Peyer's patch (tissue), 4 donors: ENCODE data around the gene MYNN. TPM values are rescaled to one million over a fixed set of nuclear protein-coding genes. Genes with fewer than 3 reads are reported as not detected.
A peak's percentile ranks its signal among the peaks of the same experiment; 100 is the strongest.

ENCODE experiments used
- DNase-seq, 3 donors: peaks; one replicate each; pipeline ENCODE4 v3.0.0-alpha.2; 2017 to 2019
- H3K27ac ChIP-seq, 4 donors: fragments of 200-600 bp; sonication (generic); one replicate each; pipeline ENCODE4 v1.5.1; 2016 to 2019
- H3K27me3 ChIP-seq, 2 donors: fragments of 200-600 bp; sonication (generic); one replicate each; pipeline ENCODE4 v1.5.1; 2019
- H3K36me3 ChIP-seq, 3 donors: fragments of 200-600 bp; sonication (generic); one replicate each; pipeline ENCODE4 v1.5.1; 2016 to 2019
- H3K4me1 ChIP-seq, 4 donors: fragments of 200-600 bp; sonication (generic); one replicate each; pipeline ENCODE4 v1.5.1; 2016 to 2019
- H3K4me3 ChIP-seq, 4 donors: fragments of 200-600 bp; sonication (generic); 1 replicate in 3 of 4; 2 replicates in 1 of 4; pipeline ENCODE4 v1.5.1; 2016 to 2019; ENCODE audit warnings: mild to moderate bottlenecking in 1 of 4
- H3K9me3 ChIP-seq, 4 donors: fragments of 200-600 bp; sonication (generic); one replicate each; pipeline ENCODE4 v1.5.1; 2016 to 2019; ENCODE audit warnings: mild to moderate bottlenecking in 1 of 4
- POLR2A ChIP-seq, 2 donors: fragments of 450-650 bp; IDR thresholded peaks; one replicate each; pipeline ENCODE4 v1.5.1; 2017; ENCODE audit warnings: antibody characterized with exemption in 2 of 2, mild to moderate bottlenecking in 2 of 2, moderate library complexity in 2 of 2
- total RNA-seq, 4 donors: library from RNA; depleted of rRNA; stranded (reverse); fragments of >200 nt; gene quantifications; one replicate each; pipeline ENCODE4 v1.1.0, GENCODE V29; 2016
- TF ChIP-seq, protein P1 (sequence below), 6 experiments: fragments of 450-650 bp in 4 of 6; fragments of 200-600 bp in 2 of 6; sonication (generic) in 1 of 6; IDR thresholded peaks; one replicate each; pipeline ENCODE4 v1.5.1; 2017 to 2019; ENCODE audit warnings: antibody characterized with exemption in 6 of 6, mild to moderate bottlenecking in 3 of 6, moderate library complexity in 1 of 6

MYNN gene
- total RNA-seq, 4 donors from 2014 or later, result 11.2 to 19.4 (median 15.9) TPM

DNA sequence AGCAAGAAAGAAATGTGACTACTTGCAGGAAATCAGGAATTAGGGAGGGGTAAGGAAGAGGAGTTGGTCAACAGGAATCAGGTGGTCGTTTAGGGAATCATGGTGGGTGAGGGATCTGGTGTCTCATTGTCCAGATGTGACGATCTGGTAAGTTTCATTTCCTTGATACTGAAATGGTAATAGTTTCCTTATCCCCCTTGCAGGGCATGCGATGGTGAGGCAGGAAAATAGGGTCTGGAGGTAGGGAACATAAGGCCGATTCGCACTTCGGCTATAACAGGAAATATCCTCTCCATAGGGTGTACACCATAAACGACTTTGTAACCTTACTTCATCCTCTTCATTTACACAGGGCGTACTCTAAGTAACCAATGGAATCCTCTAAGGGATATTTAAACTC lies 40.1 kb downstream of the MYNN start:
- peaks cover 0 to 9% (median 0%) of the 10 kb centered on the region in 4 donors for H3K4me1 ChIP-seq
- peak overlapping the region; percentile 36 to 67 (median 54) for H3K4me3 ChIP-seq
- peak overlapping the region in 3 of 4 donors; percentile 30 to 74 (median 52) for H3K27ac ChIP-seq
- TF ChIP-seq POLR2A (IDR thresholded peaks at IDR 0.05), result no peak
- TF ChIP-seq, protein P1, sequence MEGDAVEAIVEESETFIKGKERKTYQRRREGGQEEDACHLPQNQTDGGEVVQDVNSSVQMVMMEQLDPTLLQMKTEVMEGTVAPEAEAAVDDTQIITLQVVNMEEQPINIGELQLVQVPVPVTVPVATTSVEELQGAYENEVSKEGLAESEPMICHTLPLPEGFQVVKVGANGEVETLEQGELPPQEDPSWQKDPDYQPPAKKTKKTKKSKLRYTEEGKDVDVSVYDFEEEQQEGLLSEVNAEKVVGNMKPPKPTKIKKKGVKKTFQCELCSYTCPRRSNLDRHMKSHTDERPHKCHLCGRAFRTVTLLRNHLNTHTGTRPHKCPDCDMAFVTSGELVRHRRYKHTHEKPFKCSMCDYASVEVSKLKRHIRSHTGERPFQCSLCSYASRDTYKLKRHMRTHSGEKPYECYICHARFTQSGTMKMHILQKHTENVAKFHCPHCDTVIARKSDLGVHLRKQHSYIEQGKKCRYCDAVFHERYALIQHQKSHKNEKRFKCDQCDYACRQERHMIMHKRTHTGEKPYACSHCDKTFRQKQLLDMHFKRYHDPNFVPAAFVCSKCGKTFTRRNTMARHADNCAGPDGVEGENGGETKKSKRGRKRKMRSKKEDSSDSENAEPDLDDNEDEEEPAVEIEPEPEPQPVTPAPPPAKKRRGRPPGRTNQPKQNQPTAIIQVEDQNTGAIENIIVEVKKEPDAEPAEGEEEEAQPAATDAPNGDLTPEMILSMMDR (IDR thresholded peaks at IDR 0.05), result no peak
- no peaks in the 10 kb centered on the region for H3K36me3 ChIP-seq
- H3K27me3 ChIP-seq, result no peaks in the 10 kb centered on the region
- no peak for DNase-seq
- peaks cover 0 to 5% (median 0%) of the 10 kb centered on the region in 4 donors for H3K9me3 ChIP-seq

DNA sequence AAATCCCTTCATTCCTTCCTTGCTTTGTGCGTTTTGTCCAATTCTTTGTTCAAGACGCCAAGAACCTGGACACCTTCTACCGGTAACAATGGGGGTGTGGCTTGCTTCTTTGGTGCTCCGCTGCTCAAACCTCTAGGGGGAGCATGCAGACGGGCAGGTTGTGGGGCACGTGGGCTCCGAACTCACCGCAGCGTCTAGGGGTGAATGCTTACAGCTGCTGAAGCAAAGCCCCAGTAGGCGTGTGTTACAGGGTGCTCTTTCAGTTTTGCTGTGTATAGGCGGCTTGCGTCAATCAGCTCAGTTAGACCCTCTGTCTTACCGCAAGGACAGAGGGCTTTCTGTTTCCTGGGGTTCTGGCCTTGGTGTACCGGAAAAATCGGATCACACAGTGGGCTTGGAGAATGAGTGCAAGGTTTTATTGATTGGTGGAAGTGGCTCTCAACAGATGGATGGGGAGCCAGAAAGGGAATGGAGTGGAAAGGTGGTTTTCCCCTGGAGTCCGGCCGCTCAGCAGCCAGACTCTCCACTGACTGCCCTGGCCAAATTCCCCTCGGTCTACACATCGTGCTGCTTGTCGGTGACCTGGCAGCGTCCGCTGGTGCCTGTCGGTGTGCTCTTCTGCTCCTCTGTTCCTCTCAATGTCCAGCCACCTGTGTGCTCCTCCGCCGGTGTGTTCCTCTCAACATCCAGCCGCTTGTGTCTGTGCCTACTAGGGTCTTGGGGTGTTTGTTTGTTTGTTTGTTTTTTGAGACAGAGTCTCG lies 40.7 kb downstream of the MYNN start:
- H3K4me1 ChIP-seq, result peaks cover 0 to 9% (median 0%) of the 10 kb centered on the region in 4 donors
- H3K27ac ChIP-seq, result peak overlapping the region in 2 of 4 donors; percentile 56 to 74
- DNase-seq, result peak; percentile 55 to 92 (median 84)
- TF ChIP-seq, protein P1 (IDR thresholded peaks at IDR 0.05), result peak; percentile 23 to 66 (median 47)
- TF ChIP-seq POLR2A (IDR thresholded peaks at IDR 0.05), result no peak
- H3K27me3 ChIP-seq, result no peaks in the 10 kb centered on the region
- H3K4me3 ChIP-seq, result peak overlapping the region; percentile 36 to 67 (median 54)
- H3K36me3 ChIP-seq, result no peaks in the 10 kb centered on the region
- peaks cover 0 to 5% (median 0%) of the 10 kb centered on the region in 4 donors for H3K9me3 ChIP-seq

DNA sequence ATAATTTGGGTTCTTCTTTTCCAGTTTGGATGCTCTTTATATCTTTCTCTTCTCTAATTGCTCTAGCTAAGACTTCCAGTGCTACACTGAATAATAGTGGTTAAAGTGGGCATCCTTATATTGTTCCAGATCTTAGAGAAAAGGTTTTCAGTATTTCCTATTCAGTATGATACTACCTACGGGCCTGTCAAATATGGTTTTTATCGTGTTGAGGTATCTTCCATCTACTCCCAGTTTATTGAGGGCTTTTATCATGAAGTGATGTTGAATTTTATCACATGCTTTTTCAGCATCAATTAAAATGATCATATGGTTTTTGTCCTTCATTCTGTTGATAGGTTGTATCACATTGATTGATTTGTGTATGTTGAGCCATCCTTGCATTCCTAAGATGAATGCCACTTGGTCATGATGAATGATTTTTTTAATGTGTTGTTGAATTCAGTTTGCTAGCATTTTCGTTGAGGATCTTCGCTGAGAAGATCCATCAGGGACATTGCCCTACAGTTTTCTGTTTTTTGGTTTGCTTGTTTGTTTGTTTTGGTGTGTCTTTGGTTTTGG lies 42.5 kb downstream of the MYNN start:
- peaks cover 0 to 5% (median 0%) of the 10 kb centered on the region in 4 donors for H3K9me3 ChIP-seq
- H3K4me1 ChIP-seq, result peaks cover 0 to 9% (median 0%) of the 10 kb centered on the region in 4 donors
- no peak for TF ChIP-seq POLR2A (IDR thresholded peaks at IDR 0.05)
- TF ChIP-seq, protein P1 (IDR thresholded peaks at IDR 0.05), result no peak
- no peaks in the 10 kb centered on the region for H3K27me3 ChIP-seq
- no peak for DNase-seq
- no peaks in the 10 kb centered on the region for H3K36me3 ChIP-seq
- H3K27ac ChIP-seq, result no peak overlapping the region
- no peak overlapping the region for H3K4me3 ChIP-seq

DNA sequence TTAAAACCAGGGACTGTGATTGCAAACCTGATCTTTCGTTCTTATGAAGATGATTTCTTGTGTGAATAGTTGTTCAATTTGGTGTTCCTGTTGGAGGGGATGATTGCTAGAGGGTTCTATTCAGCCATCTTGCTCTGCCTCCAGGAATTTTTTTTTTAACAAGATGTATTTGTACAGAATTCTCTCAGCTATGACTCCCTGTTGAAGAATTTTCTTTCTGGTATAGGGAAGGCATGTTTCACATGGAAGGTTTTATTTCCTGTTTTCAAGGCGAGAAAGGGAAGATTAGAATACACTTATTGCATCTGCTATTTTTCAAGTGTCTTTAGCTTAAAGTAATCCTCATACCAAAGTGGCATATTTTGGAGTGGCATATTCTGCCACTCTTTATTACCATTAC lies 45.1 kb downstream of the MYNN start:
- H3K4me3 ChIP-seq, result no peak overlapping the region
- H3K4me1 ChIP-seq, result no peaks in the 10 kb centered on the region
- H3K9me3 ChIP-seq, result peaks cover 0 to 5% (median 0%) of the 10 kb centered on the region in 4 donors
- H3K36me3 ChIP-seq, result no peaks in the 10 kb centered on the region
- no peak for DNase-seq
- H3K27me3 ChIP-seq, result no peaks in the 10 kb centered on the region
- no peak overlapping the region for H3K27ac ChIP-seq
- TF ChIP-seq POLR2A (IDR thresholded peaks at IDR 0.05), result no peak

DNA sequence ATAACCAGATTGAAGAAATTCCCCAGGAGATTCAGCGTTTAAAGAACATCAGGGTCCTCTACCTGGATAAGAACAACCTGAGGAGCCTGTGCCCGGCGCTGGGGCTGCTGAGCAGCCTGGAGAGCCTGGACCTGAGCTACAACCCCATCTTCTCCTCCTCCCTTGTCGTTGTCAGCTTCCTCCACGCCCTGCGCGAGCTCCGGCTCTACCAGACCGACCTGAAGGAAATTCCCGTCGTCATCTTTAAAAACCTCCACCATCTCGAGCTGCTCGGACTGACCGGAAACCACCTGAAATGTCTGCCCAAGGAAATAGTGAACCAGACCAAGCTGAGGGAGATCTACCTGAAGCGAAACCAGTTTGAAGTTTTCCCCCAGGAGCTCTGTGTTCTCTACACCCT lies 48.9 kb downstream of the MYNN start:
- H3K9me3 ChIP-seq, result no peaks in the 10 kb centered on the region
- no peaks in the 10 kb centered on the region for H3K4me1 ChIP-seq
- no peak overlapping the region for H3K4me3 ChIP-seq
- TF ChIP-seq, protein P1 (IDR thresholded peaks at IDR 0.05), result no peak
- no peak for TF ChIP-seq POLR2A (IDR thresholded peaks at IDR 0.05)
- no peaks in the 10 kb centered on the region for H3K36me3 ChIP-seq
- H3K27me3 ChIP-seq, result no peaks in the 10 kb centered on the region
- no peak overlapping the region for H3K27ac ChIP-seq
- no peak for DNase-seq

DNA sequence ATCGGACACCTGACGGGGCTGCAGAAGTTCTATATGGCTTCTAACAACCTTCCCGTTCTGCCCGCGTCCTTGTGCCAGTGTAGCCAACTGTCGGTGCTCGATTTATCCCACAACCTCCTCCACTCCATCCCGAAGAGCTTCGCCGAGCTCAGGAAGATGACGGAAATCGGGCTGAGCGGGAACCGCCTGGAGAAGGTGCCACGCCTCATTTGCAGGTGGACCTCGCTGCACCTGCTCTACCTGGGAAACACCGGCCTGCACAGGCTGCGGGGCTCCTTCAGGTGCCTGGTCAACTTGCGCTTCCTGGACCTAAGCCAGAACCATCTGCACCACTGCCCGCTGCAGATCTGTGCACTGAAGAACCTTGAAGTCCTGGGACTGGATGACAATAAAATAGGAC lies 49.3 kb downstream of the MYNN start:
- Histone ChIP-seq H3K36me3 (no peaks in the 10 kb centered on the region), H3K4me3 (no peak overlapping the region), H3K27ac (no peak overlapping the region), H3K27me3 (no peaks in the 10 kb centered on the region), H3K4me1 (no peaks in the 10 kb centered on the region), H3K9me3 (no peaks in the 10 kb centered on the region)
- no peak for DNase-seq
- TF ChIP-seq, protein P1 (IDR thresholded peaks at IDR 0.05), result no peak
- TF ChIP-seq POLR2A (IDR thresholded peaks at IDR 0.05), result no peak
